Thoracic aorta (tissue), 2 donors: Measurements from ENCODE around the gene POLR2E. TPM values are rescaled to one million over a fixed set of nuclear protein-coding genes. Genes with fewer than 3 reads are reported as not detected.

ENCODE experiments used
- ATAC-seq: fragments of 150-250 bp; one replicate; pipeline ENCODE4 v1.8.0; 2017; ENCODE audit warnings: low read depth; ENCODE audit not compliant: insufficient number of reproducible peaks, low FRiP score
- DNase-seq: peaks from one replicate; pipeline ENCODE4 v3.0.0-alpha.2; 2020; ENCODE audit warnings: low spot score
- H3K27ac ChIP-seq, 2 donors: fragments of 200-600 bp; sonication (generic); 1 replicate in 1 of 2; 2 replicates in 1 of 2; pipeline ENCODE4 v1.5.1; 2016; ENCODE audit warnings: mild to moderate bottlenecking in 2 of 2, moderate library complexity in 2 of 2
- H3K27me3 ChIP-seq: fragments of 200-600 bp; sonication (generic); replicated peaks from 2 replicates; pipeline ENCODE4 v1.6.0; 2016; ENCODE audit warnings: mild to moderate bottlenecking; ENCODE audit not compliant: insufficient read depth
- H3K36me3 ChIP-seq: fragments of 200-600 bp; sonication (generic); one replicate; pipeline ENCODE4 v1.5.1; 2016
- H3K4me1 ChIP-seq, 2 donors: fragments of 200-600 bp; sonication (generic); 1 replicate in 1 of 2; 2 replicates in 1 of 2; pipeline versions ENCODE4 v1.5.1 to v1.6.0; 2016; ENCODE audit warnings: low read depth in 2 of 2, mild to moderate bottlenecking in 1 of 2; ENCODE audit not compliant: control insufficient read depth in 1 of 2
- H3K4me3 ChIP-seq: fragments of 200-600 bp; sonication (generic); 2 replicates; pipeline ENCODE4 v1.5.1; 2016; ENCODE audit warnings: mild to moderate bottlenecking
- H3K9me3 ChIP-seq: fragments of 200-600 bp; sonication (generic); 2 replicates; pipeline ENCODE4 v1.5.1; 2016
- CTCF ChIP-seq: fragments of 200-600 bp; sonication (generic); IDR thresholded peaks from one replicate; pipeline ENCODE4 v1.5.1; 2019; ENCODE audit warnings: antibody characterized with exemption
- total RNA-seq, 2 donors: library from RNA; depleted of rRNA; stranded (reverse); fragments of >200 nt; gene quantifications; one replicate each; pipeline versions ENCODE4 v1.1.0 to v1.2.3, GENCODE V29; 2016

The POLR2E gene
- total RNA-seq, 2 donors from 2014 or later = 129 to 149 TPM

- no peak for TF ChIP-seq CTCF
- Histone ChIP-seq H3K9me3 (no peaks in the 10 kb centered on the region), H3K4me3 (no peak overlapping the region), H3K4me1 (peaks cover 0 to 6% of the 10 kb centered on the region in 2 donors), H3K27me3 (no peaks in the 10 kb centered on the region), H3K36me3 (peaks cover 4% of the 10 kb centered on the region), H3K27ac (no peak overlapping the region)
- ATAC-seq (no peak), DNase-seq (no peak)
Measured at GRCh38 chr19:1086613-1087012, 8.6 kb downstream of the POLR2E start.

GRCh38 chr19:1085676-1086442 is 9.3 kb downstream of the POLR2E start:
- no peak for DNase-seq
- ATAC-seq = no peak
- Histone ChIP-seq H3K27me3 (no peaks in the 10 kb centered on the region), H3K27ac (no peak overlapping the region), H3K4me3 (no peak overlapping the region), H3K4me1 (peaks cover 0 to 6% of the 10 kb centered on the region in 2 donors), H3K9me3 (no peaks in the 10 kb centered on the region), H3K36me3 (no peaks in the 10 kb centered on the region)
- no peak for TF ChIP-seq CTCF

- Histone ChIP-seq H3K36me3 (no peaks in the 10 kb centered on the region), H3K4me3 (no peak overlapping the region), H3K27ac (no peak overlapping the region), H3K9me3 (no peaks in the 10 kb centered on the region), H3K4me1 (peaks cover 0 to 6% of the 10 kb centered on the region in 2 donors), H3K27me3 (no peaks in the 10 kb centered on the region)
- TF ChIP-seq CTCF = no peak
- DNase-seq (no peak), ATAC-seq (no peak)
Measured at GRCh38 chr19:1085053-1085658, 10.0 kb downstream of the POLR2E start.

GRCh38 chr19:1084024-1084868 is 10.9 kb downstream of the POLR2E start:
- peaks cover 0 to 6% of the 10 kb centered on the region in 2 donors for H3K4me1 ChIP-seq
- no peak for DNase-seq
- no peaks in the 10 kb centered on the region for H3K36me3 ChIP-seq

More at GRCh38 chr19:1084024-1084868, 10.9 kb downstream of the POLR2E start:
- TF ChIP-seq CTCF = no peak
- Histone ChIP-seq H3K9me3 (no peaks in the 10 kb centered on the region), H3K27ac (no peak overlapping the region), H3K4me3 (no peak overlapping the region), H3K27me3 (no peaks in the 10 kb centered on the region)
- ATAC-seq = no peak
